Esophagus muscularis mucosa (tissue), 4 donors: ENCODE results near the gene ADCY7.

Experiments used
- CTCF ChIP-seq, 3 experiments: fragments of 200-600 bp in 2 of 3; fragments of 450-650 bp in 1 of 3; sonication (generic) in 2 of 3; IDR thresholded peaks; one replicate each; pipeline ENCODE4 v1.5.1; 2017 to 2019; ENCODE audit warnings: antibody characterized with exemption in 3 of 3, mild to moderate bottlenecking in 2 of 3, moderate library complexity in 1 of 3
- EP300 ChIP-seq: sonication (generic); formaldehyde crosslinking; IDR thresholded peaks from one replicate; pipeline ENCODE4 v1.6.1; 2017; ENCODE audit warnings: antibody characterized with exemption
- POLR2A ChIP-seq: fragments of 450-650 bp; IDR thresholded peaks from one replicate; pipeline ENCODE4 v1.6.1; 2017; ENCODE audit warnings: antibody characterized with exemption, moderate library complexity, mild to moderate bottlenecking, low read depth
- POLR2AphosphoS5 ChIP-seq, 2 donors: sonication (generic); formaldehyde crosslinking; IDR thresholded peaks; one replicate each; pipeline ENCODE4 v1.6.1; 2017; ENCODE audit warnings: antibody characterized with exemption in 2 of 2

GRCh38 chr16:50365791-50366575 lies 99.6 kb downstream of the ADCY7 start:
- no peak for TF ChIP-seq POLR2A
- TF ChIP-seq CTCF (IDR thresholded peaks at IDR 0.05) = no peak
- TF ChIP-seq POLR2AphosphoS5 (IDR thresholded peaks at IDR 0.05) = no peak
- TF ChIP-seq EP300 = no peak
